Astrocyte of the spinal cord (primary cell): ENCODE data around the gene USP9X.

Source experiments
- DNase-seq: peaks from one replicate; pipeline ENCODE4 v3.0.0; 2011; ENCODE audit warnings: low read depth, low spot score
- H3K4me3 ChIP-seq: 2 replicates; pipeline ENCODE4 v1.5.1; 2011; ENCODE audit warnings: low read depth, mild to moderate bottlenecking, low read length, moderate library complexity
- CTCF ChIP-seq: IDR thresholded peaks from 2 replicates; pipeline ENCODE4 v1.5.1; 2012; ENCODE audit warnings: low read depth, mild to moderate bottlenecking, low read length, inconsistent platforms
- in situ Hi-C: cut with HindIII; loops from 2 replicates; pipeline ENCODE4 v1.10.0; 2017; ENCODE audit warnings: low sequenced_read_pairs

The USP9X gene

GRCh38 chrX:41234962-41235361 is 149.7 kb downstream of the USP9X start:
- in situ Hi-C loops, result no loop called here
- no peak for DNase-seq
- TF ChIP-seq CTCF, result no peak
- H3K4me3 ChIP-seq, result no peak overlapping the region

- in situ Hi-C loops, result no loop called here
- DNase-seq, result no peak
- H3K4me3 ChIP-seq, result no peak overlapping the region
Observed at GRCh38 chrX:41236629-41237028, 151.4 kb downstream of the USP9X start.

GRCh38 chrX:41240509-41240908 is 155.3 kb downstream of the USP9X start:
- in situ Hi-C loops, result no loop called here
- TF ChIP-seq CTCF, result no peak
- no peak for DNase-seq
- no peak overlapping the region for H3K4me3 ChIP-seq

More at GRCh38 chrX:41236629-41237028, 151.4 kb downstream of the USP9X start:
- no peak for TF ChIP-seq CTCF

- TF ChIP-seq CTCF, result no peak
Observed at GRCh38 chrX:41241962-41242361, 156.7 kb downstream of the USP9X start.

GRCh38 chrX:41245641-41246040 is 160.4 kb downstream of the USP9X start:
- in situ Hi-C loops, result no loop called here
- TF ChIP-seq CTCF, result no peak
- DNase-seq, result no peak
- no peak overlapping the region for H3K4me3 ChIP-seq

More at GRCh38 chrX:41241962-41242361, 156.7 kb downstream of the USP9X start:
- no peak for DNase-seq
- H3K4me3 ChIP-seq, result no peak overlapping the region
- in situ Hi-C loops, result no loop called here

GRCh38 chrX:41250867-41251266 is 165.6 kb downstream of the USP9X start:
- H3K4me3 ChIP-seq, result no peak overlapping the region
- no peak for TF ChIP-seq CTCF
- no peak for DNase-seq
- in situ Hi-C loops, result no loop called here

GRCh38 chrX:41257801-41258200 is 172.6 kb downstream of the USP9X start:
- no peak for DNase-seq
- no peak overlapping the region for H3K4me3 ChIP-seq
- in situ Hi-C loops, result no loop called here
- TF ChIP-seq CTCF, result no peak
